ENCODE measurements around the gene BAZ1B.
"Not testable (repeated sequence)": the region's sequence is repeated elsewhere in the genome, so short reads cannot be mapped to it uniquely, and the experiment has no call there.

The BAZ1B gene

DNA sequence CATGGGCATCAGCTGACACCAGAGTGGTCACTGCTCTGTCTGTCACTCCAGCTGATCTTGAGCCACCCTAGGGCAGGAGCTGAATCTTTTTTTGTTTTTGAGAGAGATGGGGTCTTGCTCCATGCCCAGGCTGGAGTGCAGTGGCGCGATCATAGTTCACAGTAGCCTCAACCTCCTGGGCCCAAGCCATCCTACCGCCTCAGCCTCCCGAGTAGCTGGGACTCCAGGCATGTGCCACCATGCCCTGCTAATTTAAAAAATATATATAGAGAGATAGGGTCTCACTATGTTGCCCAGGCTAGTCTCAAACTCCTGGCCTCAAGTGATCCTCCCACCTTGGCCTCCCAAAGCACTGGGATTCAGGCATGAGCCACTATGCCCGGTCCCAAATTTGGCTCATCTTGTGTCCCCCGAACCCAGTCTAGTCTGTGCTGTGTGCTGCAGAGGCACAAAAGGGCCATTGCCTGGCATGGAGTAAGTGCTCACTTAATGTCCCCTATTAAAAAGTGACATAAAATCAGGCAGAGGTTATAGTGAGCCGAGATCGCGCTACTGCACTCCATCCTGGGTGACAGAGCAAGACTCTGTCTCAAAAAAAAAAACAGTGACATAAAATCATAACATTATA lies 96.6 kb downstream of the BAZ1B start:
- no peak for DNase-seq

DNA sequence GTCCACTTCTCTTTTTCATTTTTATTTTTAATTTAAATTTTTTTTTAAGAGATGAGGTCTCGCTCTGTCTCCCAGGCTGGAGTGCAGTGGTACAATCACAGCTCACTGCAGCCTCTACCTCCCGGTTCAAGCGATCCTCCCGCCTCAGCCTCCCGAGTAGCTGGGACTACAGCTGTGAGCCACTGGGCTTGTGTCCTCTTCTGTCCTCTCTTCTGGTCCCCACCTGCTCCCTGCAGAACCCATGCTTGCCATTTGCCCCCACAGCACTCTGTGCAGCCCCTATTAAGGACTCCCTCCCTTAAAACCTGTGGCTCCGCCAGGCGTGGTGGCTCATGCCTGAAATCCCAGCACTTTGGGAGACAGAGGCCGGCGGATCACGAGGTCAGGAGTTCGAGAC lies 97.6 kb downstream of the BAZ1B start:
- DNase-seq, result no peak

DNA sequence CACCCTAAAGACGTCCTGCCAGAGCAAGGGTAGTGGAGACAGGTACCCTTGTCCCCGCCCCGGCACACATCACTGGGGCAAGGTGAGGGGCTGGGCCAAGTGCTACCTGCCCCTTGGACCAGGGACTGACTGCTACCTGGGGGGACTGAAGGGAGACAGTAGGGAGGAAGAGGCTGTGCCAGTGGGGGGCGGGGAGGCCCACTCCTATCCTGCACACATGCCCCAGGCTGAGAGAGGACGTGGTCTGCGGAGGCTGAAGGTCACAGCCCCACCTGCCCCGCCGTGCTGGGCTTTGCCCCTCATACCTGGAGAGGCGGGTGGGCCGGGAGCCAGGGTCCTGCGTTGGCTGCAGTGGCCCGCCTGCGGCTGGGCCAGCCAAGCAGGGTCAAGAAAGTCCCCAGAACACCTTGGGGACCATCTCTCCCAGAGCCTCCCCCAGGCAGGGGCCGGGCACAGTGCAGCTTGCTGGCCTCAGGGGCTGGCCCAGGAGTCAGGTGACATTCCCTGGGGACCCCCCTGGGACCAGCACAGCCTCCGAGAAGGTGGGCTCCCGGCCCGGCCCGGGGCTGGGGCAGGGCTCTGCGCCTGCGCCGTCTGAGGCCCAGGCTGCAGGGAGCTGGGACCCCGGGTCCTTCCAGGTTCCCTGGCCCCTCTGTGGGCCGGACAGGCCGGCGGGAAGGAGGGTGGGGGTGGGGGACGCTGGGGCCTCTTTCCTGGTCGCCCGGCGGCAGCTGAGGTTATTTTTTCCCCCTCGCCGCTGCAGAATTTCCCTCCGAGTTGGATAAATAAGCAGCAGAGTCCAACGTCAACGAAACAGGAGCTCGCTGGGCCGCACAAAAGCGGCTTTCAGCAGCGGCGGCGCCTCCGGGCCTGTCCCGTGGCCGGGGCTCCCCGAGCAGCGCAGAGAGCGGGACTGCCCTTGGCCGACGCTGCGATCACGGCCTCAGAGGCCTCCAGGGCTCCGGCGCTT lies 98.3 kb downstream of the BAZ1B start:
- DNase-seq, result no peak

DNA sequence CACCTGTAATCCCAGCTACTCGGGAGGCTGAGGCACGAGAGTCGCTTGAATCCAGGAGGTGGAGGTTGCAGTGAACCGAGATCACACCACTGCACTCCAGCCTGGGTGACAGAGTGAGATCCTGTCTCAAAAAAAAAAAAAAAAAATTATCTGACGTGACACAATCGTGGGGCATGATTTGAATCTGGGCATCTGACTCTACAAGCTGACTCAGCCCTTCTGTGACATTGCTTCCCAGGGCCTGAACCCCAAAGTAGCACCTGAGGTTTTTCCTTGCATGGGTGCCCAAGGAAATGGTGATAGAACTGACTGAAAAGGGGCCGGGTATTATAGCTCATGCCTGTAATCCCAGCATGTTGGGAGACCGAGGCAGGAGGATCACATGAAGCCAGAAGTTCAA lies 101.5 kb downstream of the BAZ1B start:
- DNase-seq, result not testable (repeated sequence)

DNA sequence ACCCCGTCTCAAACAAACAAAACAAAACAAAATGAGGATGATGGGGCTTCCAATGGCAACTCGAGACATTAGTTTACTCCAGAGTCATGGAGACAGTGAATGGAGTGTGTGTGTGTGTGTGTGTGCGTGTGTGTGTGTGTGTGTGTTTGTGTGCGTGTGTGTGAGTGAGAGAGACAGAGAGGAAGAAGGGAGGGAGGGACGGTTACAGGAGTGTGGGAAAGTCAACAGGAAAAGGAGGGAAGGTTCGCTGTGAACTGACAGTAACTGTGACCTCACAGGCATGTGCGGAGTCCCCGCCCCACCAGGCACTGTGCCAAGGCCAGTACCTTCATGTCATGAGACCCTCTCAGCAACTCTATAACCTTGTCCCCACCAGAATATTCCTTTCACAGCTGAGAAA lies 102.1 kb downstream of the BAZ1B start:
- DNase-seq, result not testable (repeated sequence)

DNA sequence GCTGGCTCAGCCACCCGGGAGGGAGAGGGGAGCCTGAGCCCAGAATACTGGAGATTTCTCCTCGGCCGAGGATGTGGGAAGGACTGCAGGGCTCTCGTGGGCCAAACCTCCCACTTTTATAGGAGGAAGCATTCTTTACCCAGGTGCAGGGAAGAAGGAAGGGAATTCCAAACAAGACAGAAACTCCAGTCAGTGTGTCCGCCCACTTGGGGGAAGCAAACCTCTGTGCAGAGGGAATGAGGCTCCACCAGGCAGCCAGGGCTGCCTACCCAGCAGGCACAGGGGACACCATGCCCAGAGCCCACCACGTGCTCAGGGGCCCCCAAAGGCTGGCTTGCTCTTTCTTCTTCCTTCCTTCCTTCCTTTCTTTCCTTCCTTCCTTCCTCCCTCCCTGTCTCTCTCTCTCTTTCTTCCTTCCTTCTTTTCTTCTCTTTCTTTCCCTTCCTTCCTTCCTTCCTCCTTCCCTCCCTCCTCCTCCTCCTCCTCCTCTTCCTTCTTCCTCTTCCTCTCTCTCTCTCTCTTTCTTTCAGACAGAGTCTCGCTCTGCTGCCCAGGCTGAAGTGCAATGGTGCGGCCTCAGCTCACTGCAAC lies 103.9 kb downstream of the BAZ1B start:
- no peak for DNase-seq

DNA sequence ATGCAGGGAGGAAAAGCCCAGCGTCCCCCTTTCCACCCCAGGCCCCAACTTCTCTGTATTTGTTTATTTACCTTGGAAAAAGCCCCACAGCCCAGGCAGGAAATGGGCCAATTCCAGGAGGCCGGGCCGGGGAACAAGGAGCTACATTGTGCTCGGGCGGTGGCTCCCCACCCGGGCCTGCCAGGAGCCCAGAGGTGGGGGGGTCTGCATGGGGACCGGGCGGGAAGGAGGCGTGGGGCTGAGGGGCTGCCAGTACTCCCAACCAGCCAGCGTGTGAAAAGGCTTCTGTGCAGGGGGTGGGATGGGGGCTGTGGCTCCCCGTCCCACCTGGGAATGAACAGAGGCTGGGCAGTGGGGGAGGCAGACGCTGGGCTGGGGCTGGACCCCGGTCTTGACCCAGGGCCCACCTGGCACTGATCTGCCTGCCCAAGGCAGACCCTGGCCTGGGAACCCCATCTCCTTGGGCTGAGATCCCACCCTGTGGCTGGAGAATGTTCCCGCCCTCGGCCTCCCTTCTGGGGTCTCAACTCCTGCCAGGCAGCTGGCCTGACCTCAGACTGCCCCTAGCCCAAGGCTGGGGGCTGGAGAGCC lies 111.5 kb downstream of the BAZ1B start:
- not testable (repeated sequence) for DNase-seq

DNA sequence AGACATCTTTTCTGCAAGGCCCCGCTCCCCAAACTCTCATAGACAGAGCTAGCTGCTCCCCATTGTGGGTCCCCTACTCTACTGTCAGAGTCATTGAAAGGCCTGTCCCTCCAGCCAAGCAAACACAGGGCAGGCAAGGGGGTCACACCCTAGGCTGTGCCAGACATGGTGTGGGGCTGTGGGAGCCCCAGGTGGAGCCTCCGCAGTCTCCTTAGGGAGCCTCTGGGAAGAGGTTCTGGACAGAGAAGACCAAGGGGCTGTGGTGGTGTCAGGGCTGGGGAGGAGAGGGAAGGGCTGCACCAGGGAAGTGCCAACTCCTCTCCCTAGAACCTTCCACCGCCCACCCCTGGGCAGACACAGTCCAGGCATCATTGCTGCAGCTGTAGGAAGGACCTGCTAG lies 117.2 kb downstream of the BAZ1B start:
- not testable (repeated sequence) for DNase-seq

DNA sequence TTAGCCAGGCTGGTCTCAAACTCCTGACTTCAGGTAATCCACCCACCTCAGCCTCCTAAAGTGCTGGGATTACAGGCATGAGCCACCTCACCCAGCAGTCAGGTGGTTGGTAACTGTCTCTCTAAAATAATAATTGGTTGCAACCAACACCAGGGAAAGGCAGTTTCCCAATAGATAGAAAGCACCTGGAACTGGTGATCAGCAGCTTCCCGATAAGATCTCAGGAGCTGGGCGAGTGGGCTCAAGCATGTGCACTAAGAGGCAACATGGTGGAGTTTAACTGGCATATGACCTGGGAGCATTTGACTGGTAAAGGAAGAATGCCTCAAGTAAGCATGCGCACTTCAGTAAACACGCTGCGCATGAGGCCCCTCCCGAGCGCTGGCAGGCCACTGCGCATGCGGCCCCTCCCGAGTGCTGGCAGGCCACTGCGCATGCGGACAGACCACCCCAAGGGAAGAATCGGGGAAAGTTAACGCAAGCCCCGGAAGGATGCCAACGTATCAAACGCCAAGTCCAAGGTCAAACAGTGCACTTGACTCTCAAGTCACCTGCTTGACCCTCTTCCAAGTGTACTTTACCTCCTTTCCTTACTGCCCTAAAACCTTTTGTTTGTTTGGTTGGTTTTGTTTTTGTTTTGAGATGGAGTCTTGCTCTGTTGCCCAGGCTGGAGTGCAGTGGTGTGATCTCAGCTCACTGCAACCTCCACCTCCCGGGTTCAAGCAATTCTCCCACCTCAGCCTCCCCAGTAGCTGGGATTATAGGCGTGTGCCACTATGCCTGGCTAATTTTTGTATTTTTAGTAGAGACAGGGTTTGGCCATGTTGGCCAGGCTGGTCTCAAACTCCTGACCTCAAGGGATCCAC lies 122.7 kb downstream of the BAZ1B start:
- DNase-seq, result peak in 1 of 2 experiments; percentile 21

DNA sequence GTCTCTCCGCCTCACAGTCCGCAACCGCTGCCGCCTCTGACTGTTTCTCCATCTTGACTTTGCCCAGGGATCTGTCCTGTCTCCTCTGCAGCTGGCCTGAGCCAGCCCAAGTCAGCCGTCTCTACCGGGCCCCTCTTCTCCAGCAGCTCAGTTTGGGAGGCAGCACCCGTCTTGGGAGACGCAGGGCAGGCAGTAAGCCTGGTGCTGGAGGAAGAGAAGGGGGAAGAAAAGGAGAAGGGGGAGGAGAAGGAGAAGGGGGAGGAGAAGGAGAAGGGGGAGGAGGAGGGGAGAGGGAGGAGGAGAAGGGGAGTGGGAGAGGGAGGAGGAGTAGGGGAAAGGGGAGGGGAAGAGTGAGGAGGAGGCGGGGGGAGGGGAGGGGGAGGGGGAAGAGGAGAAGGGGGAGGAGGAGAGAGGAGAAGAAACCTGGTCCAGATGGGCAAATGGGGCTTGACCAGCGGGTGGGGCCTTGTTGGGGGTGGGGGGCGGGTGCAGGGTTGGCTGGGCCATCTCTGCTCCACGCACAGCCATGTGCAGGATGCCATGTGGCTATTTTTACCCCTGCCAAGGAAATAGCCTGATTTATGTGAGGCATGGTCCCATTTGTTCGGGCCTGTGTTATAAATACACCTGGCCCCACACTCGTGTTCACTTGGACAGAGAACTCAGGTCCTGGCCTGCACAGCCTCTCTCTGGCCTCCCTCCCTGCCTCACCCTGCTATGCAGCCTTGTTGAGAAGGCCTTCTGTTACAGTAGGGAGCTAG lies 124.4 kb downstream of the BAZ1B start:
- DNase-seq, result peak in 1 of 2 experiments; percentile 32

DNA sequence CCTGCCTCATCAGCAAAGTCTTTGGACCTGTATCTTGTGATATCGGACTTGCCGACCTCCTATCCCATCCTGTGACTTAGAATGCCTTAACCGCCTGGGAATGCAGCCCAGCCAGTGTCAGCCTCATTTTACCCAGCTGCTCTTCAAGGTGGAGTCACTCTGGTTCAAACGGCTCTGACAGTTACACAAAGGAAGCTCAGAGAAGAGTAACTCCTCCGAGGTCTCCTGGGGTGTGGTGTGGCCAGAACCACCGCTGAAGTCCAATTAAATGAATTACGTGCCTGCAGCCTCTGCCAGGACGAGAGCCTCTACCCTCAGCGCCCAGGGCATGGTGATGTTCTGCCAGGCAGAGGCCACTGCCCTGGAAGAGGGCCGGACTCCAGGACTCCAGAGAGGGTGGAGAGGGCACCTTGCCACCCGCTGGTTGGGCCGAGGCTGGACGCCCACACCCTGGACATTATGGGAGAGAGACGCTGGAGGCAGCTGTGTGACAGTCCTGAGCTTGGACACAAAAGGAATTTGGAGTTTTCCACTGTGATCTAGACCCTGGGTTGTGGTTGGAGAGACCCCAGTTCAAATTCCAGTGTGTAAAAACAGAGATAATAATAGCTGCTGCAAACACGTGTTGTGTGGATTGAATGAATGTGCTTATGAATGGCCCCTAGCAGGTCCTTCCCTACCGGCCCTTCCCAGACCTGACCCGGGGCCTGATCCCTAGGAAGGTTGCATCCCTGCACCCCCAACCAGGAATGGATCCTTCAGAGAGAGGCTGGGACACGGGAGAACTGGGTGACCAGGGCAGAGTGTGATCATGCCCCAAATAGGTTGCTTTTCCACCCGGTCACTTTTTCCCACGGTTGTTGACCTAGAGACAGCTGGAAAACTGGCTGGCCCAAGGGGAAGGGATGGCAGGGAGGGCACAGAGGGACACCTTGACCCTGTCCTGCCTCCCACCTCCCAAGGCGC lies 126.3 kb downstream of the BAZ1B start:
- DNase-seq, result no peak

DNA sequence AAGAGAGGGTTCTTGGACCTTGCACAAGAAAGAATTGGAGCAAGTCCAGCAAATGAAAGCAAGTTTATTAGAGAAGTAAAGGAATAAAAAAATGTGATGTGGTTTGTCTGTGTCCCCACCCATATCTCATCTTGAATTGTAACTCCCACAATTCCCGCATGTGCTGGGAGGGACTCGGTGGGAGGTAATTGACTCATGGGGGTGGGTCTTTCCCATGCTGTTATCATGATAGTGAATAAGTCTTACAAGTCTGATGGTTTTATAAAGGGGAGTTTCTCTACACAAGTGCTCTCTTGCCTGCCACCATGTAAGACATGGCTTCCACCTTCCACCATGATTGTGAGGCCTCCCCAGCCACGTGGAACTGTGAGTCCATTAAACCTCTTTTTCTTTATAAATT lies 127.7 kb downstream of the BAZ1B start:
- no peak for DNase-seq

DNA sequence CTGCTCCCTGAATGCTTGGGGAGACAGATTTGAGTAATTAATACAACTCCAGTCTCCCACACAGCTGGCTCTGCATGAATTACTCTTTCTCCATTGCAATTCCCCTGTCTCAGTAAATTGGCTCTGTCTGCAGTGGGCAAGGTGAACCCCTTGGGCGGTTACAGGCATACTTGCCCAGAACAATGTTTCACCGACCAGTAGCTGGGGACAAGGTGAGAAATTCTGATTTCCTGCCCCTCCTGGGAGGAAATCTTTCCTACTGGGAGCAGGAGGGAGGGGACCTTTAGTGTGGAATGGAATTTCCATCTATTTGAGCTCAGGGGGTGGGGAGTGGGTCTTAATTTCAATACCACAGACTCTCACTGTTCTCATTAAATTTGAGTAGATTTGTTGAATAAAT lies 130.7 kb downstream of the BAZ1B start:
- DNase-seq, result no peak
